Raji (cell line): ENCODE results near the gene SVOPL.

Experiments
- POLR2A ChIP-seq: IDR thresholded peaks from 2 replicates; pipeline ENCODE4 v1.6.1; 2011; ENCODE audit warnings: low read depth, low read length, control low read depth; ENCODE audit not compliant: insufficient read depth

Gene SVOPL, protein sequence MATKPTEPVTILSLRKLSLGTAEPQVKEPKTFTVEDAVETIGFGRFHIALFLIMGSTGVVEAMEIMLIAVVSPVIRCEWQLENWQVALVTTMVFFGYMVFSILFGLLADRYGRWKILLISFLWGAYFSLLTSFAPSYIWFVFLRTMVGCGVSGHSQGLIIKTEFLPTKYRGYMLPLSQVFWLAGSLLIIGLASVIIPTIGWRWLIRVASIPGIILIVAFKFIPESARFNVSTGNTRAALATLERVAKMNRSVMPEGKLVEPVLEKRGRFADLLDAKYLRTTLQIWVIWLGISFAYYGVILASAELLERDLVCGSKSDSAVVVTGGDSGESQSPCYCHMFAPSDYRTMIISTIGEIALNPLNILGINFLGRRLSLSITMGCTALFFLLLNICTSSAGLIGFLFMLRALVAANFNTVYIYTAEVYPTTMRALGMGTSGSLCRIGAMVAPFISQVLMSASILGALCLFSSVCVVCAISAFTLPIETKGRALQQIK

GRCh38 chr7:138700857-138701536 is at the start of gene SVOPL:
Gene SVOPL, minus strand, starts transcription at chr7:138701362. Its CDS starts 22,317 bp downstream, at chr7:138679045.
- no peak for TF ChIP-seq POLR2A

DNA sequence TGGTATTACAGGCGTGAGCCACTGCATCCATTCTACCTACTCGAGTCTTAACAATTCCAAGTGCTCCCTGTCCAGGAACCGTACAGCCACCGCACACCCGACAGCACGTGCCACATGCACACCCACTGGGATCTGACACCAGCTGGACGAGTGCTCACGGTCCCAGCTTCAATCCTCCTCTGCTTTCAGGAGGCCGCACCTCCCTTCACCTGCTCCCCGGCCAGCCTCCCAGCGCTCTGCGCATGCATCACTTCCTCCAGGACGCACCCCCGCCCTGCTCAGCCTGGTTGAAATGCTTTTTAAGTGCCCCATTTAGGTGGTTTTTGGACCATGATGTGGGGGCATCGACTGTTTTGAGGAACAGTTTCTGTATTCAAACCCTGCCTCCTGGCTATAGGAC is 49.3 kb upstream of the SVOPL start:
- TF ChIP-seq POLR2A: no peak

DNA sequence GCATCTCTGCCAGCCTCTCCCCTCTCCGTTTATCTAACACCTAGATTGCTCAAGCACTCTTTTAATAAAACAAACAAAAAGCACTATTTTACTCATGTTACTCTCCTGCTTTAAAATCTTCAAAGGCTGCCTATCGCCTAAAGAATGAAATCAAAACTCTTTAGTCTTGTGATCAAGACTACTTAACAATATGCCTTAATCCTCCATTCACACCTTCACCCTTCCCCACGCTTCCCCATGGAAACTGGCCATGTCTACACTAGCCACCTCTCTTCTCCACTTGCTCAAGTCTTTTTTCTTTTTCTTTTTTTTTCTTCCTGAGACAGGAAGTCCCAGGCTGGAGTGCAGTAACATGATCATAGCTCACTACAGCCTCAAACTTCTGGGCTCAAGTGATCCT is 48.8 kb upstream of the SVOPL start:
- no peak for TF ChIP-seq POLR2A

GRCh38 chr7:138748666-138749065 is 47.5 kb upstream of the SVOPL start:
- no peak for TF ChIP-seq POLR2A

- TF ChIP-seq POLR2A: no peak
Observed at GRCh38 chr7:138746073-138746472, 44.9 kb upstream of the SVOPL start.

GRCh38 chr7:138745189-138745588 is 44.0 kb upstream of the SVOPL start:
- no peak for TF ChIP-seq POLR2A

DNA sequence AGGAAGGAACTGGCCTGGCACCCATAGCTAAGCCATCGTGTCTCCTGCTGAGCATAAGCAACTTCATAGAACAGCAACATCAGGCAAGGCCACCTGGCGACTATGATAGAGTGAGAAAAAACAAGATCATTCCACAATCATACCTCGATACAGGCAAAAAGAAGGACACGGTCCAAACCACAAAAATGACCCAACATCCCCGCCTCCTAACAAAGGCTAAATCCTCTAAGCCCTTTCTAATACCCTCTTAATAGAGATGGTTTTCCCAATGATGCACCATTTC is 40.2 kb upstream of the SVOPL start:
- no peak for TF ChIP-seq POLR2A

DNA sequence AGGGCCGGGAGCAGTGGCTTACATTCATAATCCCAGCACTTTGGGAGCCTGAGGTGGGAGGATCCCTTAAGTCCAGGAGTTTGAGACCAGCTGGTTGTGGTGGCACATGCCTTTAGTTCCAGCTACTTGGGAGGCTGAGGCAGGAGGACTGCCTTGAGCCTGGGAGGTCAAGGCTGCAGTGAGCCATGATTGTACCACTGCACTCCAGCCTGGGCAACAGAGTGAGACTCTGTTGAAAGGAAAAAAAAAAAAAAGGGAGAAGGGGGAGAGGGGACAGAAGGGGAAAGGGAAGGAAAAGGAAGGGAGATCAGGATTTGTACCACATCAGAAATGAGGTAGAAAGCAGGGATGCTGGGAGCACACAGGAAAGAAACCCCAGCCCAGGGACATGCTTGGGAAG is 38.7 kb upstream of the SVOPL start:
- TF ChIP-seq POLR2A: no peak

GRCh38 chr7:138738551-138739335 is 37.6 kb upstream of the SVOPL start:
- no peak for TF ChIP-seq POLR2A

- no peak for TF ChIP-seq POLR2A
Observed at GRCh38 chr7:138738114-138738513, 37.0 kb upstream of the SVOPL start.

GRCh38 chr7:138735399-138735798 is 34.2 kb upstream of the SVOPL start:
- no peak for TF ChIP-seq POLR2A

GRCh38 chr7:138729444-138729843 is 28.3 kb upstream of the SVOPL start:
- TF ChIP-seq POLR2A: no peak

GRCh38 chr7:138727336-138728099 is 26.4 kb upstream of the SVOPL start:
- no peak for TF ChIP-seq POLR2A

- no peak for TF ChIP-seq POLR2A
Observed at GRCh38 chr7:138726288-138726687, 25.1 kb upstream of the SVOPL start.

DNA sequence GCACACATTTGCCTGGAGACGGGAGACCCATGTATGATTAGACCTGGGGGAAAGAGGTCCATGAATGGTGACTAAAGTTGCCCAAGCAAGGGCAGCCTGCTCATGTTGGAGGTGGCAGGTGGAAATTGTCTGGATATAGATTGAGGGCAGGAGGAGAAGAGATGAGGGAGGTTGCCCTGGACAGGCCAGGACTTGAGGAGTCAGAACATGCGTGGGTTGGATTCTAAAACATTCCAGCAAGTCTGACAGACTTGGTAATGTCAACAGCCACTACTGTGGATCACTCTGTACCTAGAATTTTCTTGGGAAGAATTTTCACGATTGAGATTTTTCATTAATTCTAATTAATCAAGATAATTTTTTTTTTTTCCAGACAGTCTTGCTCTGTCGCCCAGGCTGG is 19.1 kb upstream of the SVOPL start:
- no peak for TF ChIP-seq POLR2A
